ENCODE data around the gene FGF12.

FGF12 gene

GRCh38 chr3:192186045-192186444, 541.3 kb downstream of the FGF12 start:
- no peak for DNase-seq (ENCODE audit: low read depth)

GRCh38 chr3:192183109-192183508, 544.2 kb downstream of the FGF12 start:
- DNase-seq (ENCODE audit: low read depth) = no peak

- no peak for DNase-seq (ENCODE audit: low read depth)
Observed at GRCh38 chr3:192181151-192181550, 546.2 kb downstream of the FGF12 start.

- no peak for DNase-seq (ENCODE audit: low read depth)
Observed at GRCh38 chr3:192177383-192177782, 550.0 kb downstream of the FGF12 start.

GRCh38 chr3:192174283-192174682, 553.1 kb downstream of the FGF12 start:
- no peak for DNase-seq (ENCODE audit: low read depth)

- no peak for DNase-seq (ENCODE audit: low read depth)
Observed at GRCh38 chr3:192171213-192171612, 556.1 kb downstream of the FGF12 start.

DNA sequence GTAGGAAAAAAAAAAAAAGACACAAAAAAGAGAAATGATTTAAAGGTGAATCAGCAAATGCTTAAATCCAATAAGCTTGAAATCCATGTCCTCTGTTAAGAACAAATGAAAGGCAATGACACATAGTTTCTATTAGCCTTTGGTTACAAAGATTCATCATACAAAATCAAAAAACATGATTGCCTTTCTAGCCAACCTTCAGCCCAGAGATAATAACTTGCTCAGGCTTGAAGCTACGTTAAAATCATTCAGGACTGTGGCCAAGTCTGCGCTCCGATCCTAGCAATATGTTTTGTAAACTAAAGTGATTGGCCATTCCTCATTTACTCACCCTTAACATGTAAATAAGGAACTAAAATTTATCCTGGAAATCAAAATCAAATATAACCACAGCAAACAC, 556.7 kb downstream of the FGF12 start:
- no peak for DNase-seq (ENCODE audit: low read depth)

- no peak for DNase-seq (ENCODE audit: low read depth)
Observed at GRCh38 chr3:192170031-192170430, 557.3 kb downstream of the FGF12 start.

DNA sequence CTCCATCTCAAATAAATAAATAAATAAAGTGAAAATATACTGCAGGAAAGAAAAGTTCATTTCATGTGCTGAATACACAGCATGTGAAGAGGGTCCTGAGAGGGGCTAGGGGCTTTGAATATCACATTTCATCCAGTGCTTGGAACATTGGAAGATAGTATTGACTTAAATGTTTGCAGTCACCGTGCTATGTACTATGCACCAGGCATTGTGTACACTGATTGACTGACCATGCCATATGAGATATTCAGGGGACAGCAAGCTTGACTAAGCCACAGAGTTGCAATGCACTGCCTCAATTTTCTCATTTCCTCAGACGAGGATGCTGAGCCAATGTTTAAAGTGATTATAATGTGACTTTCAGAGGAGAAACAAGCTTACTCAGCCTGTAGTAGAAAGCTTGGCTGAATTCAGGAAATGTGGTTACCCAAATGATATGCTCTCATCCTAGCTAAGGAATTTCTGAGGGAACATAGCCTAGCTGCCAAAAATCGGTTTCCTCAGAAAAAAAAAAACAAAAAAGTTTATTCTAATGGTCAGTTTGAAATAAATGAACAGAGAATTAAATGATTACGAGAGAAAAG, 557.9 kb downstream of the FGF12 start:
- DNase-seq (ENCODE audit: low read depth) = no peak

DNA sequence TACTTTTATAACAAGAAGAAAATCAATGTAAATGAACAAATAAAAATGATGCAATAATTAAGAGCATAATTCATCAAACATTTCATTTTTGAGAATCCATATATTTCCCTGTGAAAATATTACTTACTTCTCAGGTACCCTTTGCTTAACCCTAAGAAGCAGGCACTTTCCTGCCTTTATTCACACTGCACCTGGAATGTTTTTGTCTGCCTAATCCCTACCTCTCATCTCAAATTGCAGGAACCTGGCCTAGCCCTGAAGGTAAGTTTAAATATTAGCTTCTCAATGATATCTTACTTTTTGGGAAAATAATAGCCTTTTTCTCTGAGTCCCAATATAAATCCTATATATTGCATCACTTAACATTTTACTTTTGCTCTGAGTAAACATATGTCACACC, 559.1 kb downstream of the FGF12 start:
- DNase-seq (ENCODE audit: low read depth) = no peak

GRCh38 chr3:192165552-192165951, 561.8 kb downstream of the FGF12 start:
- DNase-seq (ENCODE audit: low read depth) = no peak

GRCh38 chr3:192161661-192162060, 565.7 kb downstream of the FGF12 start:
- no peak for DNase-seq (ENCODE audit: low read depth)

DNA sequence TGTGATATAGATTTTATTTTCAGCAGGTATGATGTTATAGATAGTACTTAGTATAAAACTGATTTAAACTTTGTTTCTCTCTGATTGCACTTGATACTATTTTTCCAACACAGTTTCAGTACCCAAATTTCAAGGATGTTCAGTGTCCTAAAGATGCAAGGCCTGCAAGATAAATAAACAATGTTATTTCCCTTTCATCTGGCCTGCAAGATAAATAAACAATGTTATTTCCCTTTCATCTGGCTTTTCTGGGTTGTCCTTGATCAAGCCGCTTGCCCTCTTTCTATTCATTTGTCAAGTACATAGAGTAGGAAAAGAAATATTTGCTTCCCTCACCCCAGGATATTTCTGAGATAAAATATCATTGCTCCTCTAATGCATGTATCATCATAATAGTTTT, 571.0 kb downstream of the FGF12 start:
- no peak for DNase-seq (ENCODE audit: low read depth)

- DNase-seq (ENCODE audit: low read depth) = no peak
Observed at GRCh38 chr3:192155194-192155593, 572.1 kb downstream of the FGF12 start.

- no peak for DNase-seq (ENCODE audit: low read depth)
Observed at GRCh38 chr3:192133271-192133670, 594.1 kb downstream of the FGF12 start.

- no peak for DNase-seq (ENCODE audit: low read depth)
Observed at GRCh38 chr3:192130534-192131132, 596.7 kb downstream of the FGF12 start.

- no peak for DNase-seq (ENCODE audit: low read depth)
Observed at GRCh38 chr3:192129586-192129985, 597.8 kb downstream of the FGF12 start.

GRCh38 chr3:192128922-192129321, 598.4 kb downstream of the FGF12 start:
- no peak for DNase-seq (ENCODE audit: low read depth)

- DNase-seq (ENCODE audit: low read depth) = no peak
Observed at GRCh38 chr3:192128060-192128459, 599.3 kb downstream of the FGF12 start.

DNA sequence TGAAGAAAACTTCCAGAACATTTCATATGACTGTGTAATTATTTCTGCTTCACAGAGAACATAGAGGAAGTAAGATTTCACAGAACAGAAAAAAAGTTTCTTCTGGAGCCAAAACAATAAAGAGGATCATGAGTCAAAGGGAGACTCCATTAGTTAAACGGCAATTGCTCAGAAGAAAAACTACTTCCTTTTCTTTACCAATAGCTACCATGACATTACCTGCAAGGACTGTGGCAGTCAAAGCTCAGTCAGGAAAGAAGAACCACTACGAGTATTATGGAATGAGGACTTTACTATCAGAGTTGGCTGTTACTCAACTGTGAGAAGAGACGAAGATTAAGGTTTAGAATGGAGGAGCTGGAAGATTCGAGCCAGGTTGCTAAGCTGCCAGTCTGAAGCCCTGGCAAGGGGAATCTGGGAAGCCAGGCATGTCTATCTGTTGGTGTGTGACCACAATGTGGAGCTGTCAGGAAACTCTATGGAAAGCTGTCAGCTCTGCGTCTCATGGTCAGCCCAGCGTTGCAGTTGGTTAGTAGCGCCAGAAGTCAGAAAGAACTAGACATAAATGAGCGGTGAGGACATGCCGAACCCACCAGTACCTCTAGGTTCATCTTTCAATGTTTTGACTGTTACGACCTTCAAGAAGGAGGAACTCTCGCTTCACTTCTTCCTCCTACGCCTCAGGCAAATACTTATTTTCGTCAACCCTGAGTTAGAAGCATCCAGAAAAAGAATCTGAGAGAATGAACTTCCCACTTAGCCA, 604.3 kb downstream of the FGF12 start:
- no peak for DNase-seq (ENCODE audit: low read depth)

GRCh38 chr3:192121923-192122322, 605.4 kb downstream of the FGF12 start:
- no peak for DNase-seq (ENCODE audit: low read depth)

GRCh38 chr3:192108820-192109219, 618.5 kb downstream of the FGF12 start:
- DNase-seq (ENCODE audit: low read depth) = no peak

DNA sequence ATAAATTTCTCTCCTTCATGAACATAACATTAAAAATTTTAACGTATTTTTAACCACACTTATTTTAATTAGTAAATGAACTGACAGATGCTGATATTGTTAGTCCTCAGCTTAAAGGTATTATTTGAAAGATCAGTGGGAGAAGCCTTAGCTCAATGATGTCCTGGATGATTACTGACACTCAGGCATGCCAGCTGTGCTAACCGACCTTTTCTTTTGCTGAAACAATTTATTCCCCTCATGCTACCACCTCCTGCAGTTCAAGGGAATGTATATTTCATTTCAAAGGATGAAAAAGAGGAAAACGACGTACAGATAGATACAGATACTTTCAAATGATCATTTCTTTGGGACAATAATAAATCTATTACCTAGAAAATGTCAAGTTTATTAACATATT, 620.8 kb downstream of the FGF12 start:
- no peak for DNase-seq (ENCODE audit: low read depth)

Measured in stimulated activated CD4-positive, alpha-beta T cell treated with anti-CD3 and anti-CD28 coated beads, Interleukin-2, amount 100 ng/mL, for 4 hours (primary cell).